ENCODE data around the gene DOK5.
"Not testable (repeated sequence)": the region's sequence is repeated elsewhere in the genome, so short reads cannot be mapped to it uniquely, and the experiment has no call there.

The DOK5 gene

DNA sequence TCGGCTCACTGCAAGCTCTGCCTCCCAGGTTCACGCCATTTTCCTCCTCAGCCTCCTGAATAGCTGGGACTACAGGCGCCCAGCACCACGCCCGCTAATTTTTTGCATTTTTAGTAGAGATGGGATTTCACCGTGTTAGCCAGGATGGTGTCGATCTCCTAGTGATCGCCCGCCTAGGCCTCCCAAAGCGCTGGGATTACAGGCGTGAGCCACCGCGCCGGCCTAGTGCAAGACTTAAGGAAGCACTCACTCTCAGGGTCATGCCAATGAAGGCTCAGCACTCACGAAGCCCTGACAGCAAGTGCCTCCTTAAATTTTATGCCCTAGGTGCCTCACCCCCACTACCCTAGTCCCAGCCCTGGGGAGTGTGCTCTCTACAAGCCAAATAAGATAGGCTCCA lies 4.7 kb upstream of the DOK5 start:
- DNase-seq (ENCODE audit: low read depth in 2 of 2): no peak

DNA sequence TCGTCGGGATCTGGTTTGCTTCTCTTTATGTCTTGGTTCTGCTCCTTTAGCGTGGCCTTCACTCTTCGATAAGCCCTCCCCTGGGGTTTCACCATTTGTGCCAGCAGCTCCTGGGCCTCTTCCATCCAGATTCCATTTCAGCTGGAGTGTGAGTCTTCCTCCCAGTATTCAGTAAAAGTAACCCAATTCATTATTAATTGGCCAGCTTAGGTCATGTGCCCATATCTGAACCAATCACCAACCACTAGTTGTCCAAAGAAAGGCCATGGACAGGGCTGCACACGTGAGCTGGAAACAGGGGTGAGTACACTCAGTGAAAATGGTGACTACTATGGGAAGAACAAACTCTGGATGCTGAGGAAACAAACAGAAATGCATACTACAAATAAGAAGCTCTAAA lies 2.8 kb upstream of the DOK5 start:
- no peak for DNase-seq (ENCODE audit: low read depth in 2 of 2)

- no peak for DNase-seq (ENCODE audit: low read depth in 2 of 2)
Measured at GRCh38 chr20:54473340-54473739, 2.1 kb upstream of the DOK5 start.

GRCh38 chr20:54474046-54474445 lies 1.3 kb upstream of the DOK5 start:
- DNase-seq (ENCODE audit: low read depth in 2 of 2): no peak

DNA sequence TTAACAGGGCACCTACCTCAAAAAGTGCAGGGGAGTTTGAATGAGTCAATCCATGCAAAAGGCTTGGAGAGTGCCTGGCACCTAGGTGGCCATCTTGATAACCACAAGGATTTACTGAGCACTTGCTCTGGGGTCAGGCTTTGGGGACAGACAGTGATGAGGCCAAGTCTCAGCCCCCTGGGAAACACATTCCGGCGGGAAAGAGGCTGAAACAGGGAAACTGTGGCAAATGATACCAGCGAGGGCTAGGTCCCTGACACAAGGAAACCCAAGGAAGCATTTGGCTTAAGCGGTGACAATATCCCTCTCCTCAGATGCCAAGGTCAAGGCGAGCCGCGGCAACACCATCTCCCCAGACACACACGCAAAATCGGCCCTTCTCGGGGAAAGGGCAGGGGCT lies 527 bp upstream of the DOK5 start:
- no peak for DNase-seq (ENCODE audit: low read depth in 2 of 2)

GRCh38 chr20:54476169-54477009 lies 996 bp downstream of the DOK5 start:
- DNase-seq (ENCODE audit: low read depth in 2 of 2): no peak

DNA sequence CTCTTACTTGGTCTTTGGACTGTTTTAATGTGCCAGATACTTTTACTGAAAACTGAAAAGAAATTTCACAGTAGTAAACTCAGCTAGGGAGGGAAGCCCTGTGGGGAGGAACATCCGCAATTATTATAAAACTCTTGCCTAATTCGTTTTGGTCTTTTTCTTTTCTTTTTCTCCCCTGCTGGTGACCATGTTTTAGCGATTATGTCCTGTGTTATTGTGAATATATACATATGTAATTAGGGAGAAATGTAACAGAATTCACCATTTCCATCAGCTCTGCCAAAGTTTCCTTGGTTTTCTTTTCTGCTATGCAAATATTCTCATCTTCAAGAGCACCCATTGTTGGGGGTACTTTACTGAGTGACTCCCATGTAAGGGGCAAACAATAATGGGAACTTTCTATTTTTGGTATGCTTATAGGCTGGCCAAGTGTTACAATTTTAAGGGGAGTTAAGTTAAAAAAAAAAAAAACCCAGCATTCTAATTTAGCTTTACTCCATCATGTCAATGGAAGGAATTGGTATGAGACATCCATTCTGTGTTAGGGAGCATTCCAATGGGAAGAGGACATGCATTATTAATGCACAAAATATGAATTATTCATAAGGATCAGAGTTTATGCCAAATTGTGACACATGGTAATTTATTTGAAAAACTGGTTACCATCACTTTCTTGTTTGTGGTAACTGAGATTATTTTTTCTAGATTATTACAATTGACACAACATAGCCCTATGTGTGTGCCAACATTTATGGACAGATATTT lies 2.0 kb downstream of the DOK5 start:
- no peak for DNase-seq (ENCODE audit: low read depth in 2 of 2)

DNA sequence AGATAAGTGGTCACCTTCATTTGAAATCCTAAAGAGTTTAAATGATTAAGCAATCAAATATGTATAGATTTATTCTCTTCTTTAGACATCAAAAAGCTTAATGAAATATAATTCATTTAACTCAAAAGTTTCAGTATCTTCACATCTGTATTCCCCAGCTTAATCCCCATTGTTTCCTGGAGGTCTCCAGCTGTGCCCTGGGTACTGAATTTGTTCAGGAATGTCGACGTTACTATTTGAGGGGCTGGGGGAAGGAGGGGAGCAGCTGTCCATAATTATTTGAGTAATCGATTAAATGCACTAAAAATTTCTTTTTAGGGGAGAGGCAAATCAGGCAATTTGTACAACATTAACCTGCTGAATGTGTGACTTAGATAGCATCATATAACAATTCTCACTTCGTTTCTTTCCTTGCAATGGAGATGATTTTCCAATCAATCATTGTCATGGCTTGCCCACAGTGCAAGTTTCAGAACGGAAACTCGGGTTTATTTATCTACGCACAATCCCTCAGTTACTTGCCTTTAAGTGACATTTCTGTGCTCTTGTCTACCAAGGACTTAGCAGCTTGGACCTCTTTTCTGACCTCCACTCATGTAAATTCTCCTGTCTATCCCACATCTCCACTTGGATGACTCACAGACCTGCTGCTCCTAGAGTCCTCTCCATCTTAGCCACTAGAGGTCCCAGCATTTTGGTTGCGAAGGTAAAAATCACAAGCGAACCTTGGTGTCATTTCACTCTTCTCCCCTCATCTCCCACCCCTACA lies 3.9 kb downstream of the DOK5 start:
- DNase-seq (ENCODE audit: low read depth in 2 of 2): no peak

DNA sequence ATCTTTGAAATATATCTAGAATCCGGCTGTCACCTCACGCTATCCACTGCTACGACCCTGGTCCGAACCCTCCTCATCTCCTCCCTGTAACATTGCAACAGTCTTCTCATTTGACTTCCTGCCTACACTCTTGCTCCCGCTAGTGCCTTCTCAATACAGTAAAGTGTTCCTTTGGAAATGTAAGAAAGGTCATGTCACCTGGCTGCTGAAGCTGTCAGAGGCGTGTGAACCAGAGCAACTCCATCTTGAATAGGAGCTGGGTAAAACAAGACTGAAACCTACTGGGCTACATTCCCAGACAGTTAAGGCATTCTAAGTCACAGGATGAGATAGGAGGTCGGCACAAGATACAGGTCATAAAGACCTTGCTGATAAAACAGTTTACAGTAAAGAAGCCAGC lies 4.5 kb downstream of the DOK5 start:
- DNase-seq (ENCODE audit: low read depth in 2 of 2): not testable (repeated sequence)

GRCh38 chr20:54481442-54481841 lies 6.0 kb downstream of the DOK5 start:
- no peak for DNase-seq (ENCODE audit: low read depth in 2 of 2)

DNA sequence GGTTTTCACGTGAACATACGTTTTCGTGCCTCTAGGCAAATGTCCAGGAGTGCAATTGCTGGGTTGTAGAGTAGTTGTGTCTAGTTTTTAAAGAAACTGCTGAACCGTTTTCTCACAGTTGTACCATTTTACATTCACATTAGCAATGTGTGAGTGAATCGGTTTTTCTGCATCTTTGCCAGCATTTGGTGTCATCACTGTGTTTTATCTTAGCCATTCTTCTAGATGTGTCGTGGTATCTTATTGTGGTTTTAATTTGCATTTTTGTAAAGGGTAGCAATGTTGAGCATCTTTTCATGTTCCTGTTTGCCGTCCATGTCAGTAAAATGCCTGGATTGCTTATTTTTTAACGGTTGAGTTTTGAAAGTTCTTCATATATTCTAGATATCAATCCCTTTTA lies 10.2 kb downstream of the DOK5 start:
- DNase-seq (ENCODE audit: low read depth in 2 of 2): no peak

DNA sequence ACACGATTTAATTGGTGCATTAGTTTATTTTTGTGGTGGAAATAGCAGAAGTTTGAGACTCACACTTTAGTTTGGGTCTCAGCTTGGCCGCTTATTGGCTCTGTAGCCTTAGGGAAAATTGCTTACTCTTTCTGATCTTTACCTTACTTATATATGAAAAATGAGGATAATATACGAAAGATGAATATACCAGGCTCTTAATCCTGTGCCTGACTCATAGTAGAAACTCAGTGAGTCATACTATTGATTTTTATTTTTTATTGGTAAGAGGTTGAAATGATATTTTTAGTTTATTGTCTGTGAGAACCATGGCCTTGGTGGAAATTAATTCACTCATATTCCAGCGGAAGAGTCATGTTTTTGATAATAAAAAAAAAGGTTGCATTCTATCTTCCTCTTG lies 11.2 kb downstream of the DOK5 start:
- DNase-seq (ENCODE audit: low read depth in 2 of 2): no peak

- no peak for DNase-seq (ENCODE audit: low read depth in 2 of 2)
Measured at GRCh38 chr20:54488442-54488841, 13.0 kb downstream of the DOK5 start.

- DNase-seq (ENCODE audit: low read depth in 2 of 2): no peak
Measured at GRCh38 chr20:54491506-54491905, 16.1 kb downstream of the DOK5 start.

GRCh38 chr20:54494303-54495006 lies 19.1 kb downstream of the DOK5 start:
- DNase-seq (ENCODE audit: low read depth in 2 of 2): no peak

GRCh38 chr20:54497931-54498718 lies 22.7 kb downstream of the DOK5 start:
- DNase-seq (ENCODE audit: low read depth in 2 of 2): no peak

DNA sequence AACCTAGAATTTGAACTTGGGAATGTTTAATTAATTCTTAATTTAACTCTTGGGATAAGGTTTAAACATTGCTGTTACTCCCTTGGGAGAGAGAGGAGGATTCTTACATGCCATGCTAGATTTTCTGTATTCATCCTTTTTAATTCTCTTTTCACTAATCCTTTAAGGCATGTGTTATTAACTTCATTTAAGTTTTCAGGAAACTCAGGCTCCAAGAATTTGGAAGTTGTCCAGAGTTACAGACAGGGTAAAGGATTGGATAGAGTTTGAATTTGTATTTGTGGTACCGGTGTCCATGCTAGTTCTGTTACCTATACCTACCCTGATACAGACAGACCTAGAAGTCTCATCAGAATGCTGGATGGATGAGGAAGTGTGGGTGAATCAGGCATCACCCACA lies 23.7 kb downstream of the DOK5 start:
- no peak for DNase-seq (ENCODE audit: low read depth in 2 of 2)

DNA sequence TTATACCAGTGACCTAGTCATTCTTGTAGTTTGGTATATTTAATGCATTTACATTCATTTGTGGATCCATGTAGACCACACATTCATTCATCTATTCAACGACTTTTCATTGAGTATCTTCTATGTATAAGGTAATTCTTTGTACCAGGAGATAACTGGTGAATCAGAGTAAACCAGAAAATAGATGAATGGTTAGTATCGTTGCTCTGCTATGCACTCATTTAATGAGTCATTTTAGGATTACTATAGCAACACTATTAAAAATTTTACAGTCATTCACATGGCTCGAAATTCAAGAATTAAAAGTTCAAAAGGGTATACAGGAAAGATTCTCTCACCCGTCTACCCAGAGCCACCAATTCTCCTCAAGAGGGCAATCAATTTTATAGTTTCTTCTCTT lies 26.8 kb downstream of the DOK5 start:
- no peak for DNase-seq (ENCODE audit: low read depth in 2 of 2)

- no peak for DNase-seq (ENCODE audit: low read depth in 2 of 2)
Measured at GRCh38 chr20:54506643-54507042, 31.2 kb downstream of the DOK5 start.

GRCh38 chr20:54510541-54511129 lies 35.2 kb downstream of the DOK5 start:
- no peak for DNase-seq (ENCODE audit: low read depth in 2 of 2)

DNA sequence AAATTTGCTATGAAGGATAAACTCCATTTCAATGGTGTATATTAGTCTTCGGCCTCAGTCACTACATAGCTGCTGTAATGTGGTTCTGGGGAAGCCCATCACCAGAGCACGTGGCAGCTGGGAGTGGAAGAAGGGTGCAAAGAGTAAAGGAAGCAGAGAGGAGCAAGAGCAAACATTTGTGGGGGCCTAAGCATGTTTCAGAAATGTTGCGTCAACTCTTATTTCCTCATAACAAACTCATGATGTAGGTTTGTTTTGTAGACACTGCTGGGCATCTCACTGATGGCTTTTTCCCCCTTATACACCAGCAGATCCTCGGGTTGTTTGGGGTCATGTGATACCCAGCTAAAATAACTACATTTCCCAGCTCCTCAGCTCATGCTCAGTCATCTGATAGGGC lies 37.3 kb downstream of the DOK5 start:
- no peak for DNase-seq (ENCODE audit: low read depth in 2 of 2)

All from stimulated activated CD8-positive, alpha-beta memory T cell treated with anti-CD3 and anti-CD28 coated beads, Interleukin-15, amount 100 ng/mL, for 48 hours (primary cell).